ENCODE measurements around the gene MIF4GD. TPM values are rescaled to one million over a fixed set of nuclear protein-coding genes. Genes with fewer than 3 reads are reported as not detected.

Gene MIF4GD
- polyA plus RNA-seq, 1 donor from 2014 or later, result 27.7 TPM

DNA sequence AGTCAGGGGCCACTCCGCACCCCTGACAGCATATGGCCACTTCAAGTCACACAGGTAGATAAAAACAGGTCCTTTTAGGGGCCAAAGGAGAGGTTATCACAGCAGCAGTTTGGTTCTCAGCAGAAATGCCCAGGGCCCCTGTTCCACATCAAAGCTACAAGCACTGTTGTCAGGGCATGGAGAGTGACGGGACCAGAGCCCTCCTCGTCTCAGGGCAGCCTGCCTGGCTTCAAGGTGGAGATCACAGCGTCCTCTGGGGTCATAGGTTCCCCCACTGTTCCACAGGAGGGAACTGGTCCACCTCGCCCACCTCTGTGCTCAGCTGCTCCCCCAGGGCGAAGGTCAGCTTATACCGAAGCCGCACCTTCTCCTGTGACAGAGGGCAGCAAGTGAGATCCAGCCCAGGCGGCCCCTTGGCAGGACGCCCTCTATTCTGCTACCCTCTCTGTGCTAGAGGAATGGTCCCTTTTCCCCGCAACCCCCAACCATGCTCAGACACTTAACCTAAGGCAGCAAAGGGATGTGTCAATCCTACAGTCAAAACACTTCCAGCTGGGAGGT is 32.9 kb downstream of the MIF4GD start:
- no peak overlapping the region for H3K4me3 ChIP-seq (ENCODE audit: low read length)
- no peaks in the 10 kb centered on the region for H3K36me3 ChIP-seq (ENCODE audit: insufficient read depth, low read length)
- H3K27ac ChIP-seq (ENCODE audit: low read length), result no peak overlapping the region
- no peaks in the 10 kb centered on the region for H3F3A ChIP-seq (ENCODE audit: insufficient read depth, low read length, poor library complexity, severe bottlenecking)
- no peaks in the 10 kb centered on the region for H3K9me3 ChIP-seq (ENCODE audit: low read length)
- H4K20me1 ChIP-seq (ENCODE audit: insufficient read depth), result no peaks in the 10 kb centered on the region
- H3K27me3 ChIP-seq (ENCODE audit: insufficient read depth, low read depth, low read length), result no peaks in the 10 kb centered on the region
- no peak overlapping the region for H3K9ac ChIP-seq (ENCODE audit: low read length)
- H3K9me2 ChIP-seq (ENCODE audit: insufficient read depth, low read length), result no peaks in the 10 kb centered on the region
- no peak overlapping the region for H3K4me2 ChIP-seq (ENCODE audit: low read length)
- TF ChIP-seq, protein P1, sequence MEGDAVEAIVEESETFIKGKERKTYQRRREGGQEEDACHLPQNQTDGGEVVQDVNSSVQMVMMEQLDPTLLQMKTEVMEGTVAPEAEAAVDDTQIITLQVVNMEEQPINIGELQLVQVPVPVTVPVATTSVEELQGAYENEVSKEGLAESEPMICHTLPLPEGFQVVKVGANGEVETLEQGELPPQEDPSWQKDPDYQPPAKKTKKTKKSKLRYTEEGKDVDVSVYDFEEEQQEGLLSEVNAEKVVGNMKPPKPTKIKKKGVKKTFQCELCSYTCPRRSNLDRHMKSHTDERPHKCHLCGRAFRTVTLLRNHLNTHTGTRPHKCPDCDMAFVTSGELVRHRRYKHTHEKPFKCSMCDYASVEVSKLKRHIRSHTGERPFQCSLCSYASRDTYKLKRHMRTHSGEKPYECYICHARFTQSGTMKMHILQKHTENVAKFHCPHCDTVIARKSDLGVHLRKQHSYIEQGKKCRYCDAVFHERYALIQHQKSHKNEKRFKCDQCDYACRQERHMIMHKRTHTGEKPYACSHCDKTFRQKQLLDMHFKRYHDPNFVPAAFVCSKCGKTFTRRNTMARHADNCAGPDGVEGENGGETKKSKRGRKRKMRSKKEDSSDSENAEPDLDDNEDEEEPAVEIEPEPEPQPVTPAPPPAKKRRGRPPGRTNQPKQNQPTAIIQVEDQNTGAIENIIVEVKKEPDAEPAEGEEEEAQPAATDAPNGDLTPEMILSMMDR (IDR thresholded peaks at IDR 0.05; ENCODE audit: poor library complexity, severe bottlenecking), result no peak
- TF ChIP-seq MXI1 (conservative IDR thresholded peaks at IDR 0.05; ENCODE audit: poor library complexity, severe bottlenecking), result no peak
- TF ChIP-seq, protein P2, sequence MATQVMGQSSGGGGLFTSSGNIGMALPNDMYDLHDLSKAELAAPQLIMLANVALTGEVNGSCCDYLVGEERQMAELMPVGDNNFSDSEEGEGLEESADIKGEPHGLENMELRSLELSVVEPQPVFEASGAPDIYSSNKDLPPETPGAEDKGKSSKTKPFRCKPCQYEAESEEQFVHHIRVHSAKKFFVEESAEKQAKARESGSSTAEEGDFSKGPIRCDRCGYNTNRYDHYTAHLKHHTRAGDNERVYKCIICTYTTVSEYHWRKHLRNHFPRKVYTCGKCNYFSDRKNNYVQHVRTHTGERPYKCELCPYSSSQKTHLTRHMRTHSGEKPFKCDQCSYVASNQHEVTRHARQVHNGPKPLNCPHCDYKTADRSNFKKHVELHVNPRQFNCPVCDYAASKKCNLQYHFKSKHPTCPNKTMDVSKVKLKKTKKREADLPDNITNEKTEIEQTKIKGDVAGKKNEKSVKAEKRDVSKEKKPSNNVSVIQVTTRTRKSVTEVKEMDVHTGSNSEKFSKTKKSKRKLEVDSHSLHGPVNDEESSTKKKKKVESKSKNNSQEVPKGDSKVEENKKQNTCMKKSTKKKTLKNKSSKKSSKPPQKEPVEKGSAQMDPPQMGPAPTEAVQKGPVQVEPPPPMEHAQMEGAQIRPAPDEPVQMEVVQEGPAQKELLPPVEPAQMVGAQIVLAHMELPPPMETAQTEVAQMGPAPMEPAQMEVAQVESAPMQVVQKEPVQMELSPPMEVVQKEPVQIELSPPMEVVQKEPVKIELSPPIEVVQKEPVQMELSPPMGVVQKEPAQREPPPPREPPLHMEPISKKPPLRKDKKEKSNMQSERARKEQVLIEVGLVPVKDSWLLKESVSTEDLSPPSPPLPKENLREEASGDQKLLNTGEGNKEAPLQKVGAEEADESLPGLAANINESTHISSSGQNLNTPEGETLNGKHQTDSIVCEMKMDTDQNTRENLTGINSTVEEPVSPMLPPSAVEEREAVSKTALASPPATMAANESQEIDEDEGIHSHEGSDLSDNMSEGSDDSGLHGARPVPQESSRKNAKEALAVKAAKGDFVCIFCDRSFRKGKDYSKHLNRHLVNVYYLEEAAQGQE (IDR thresholded peaks at IDR 0.05; ENCODE audit: borderline replicate concordance), result no peak
- TF ChIP-seq POLR2AphosphoS5 (IDR thresholded peaks at IDR 0.05), result no peak
- TF ChIP-seq EP300 (conservative IDR thresholded peaks at IDR 0.05; ENCODE audit: poor library complexity, severe bottlenecking), result no peak
- TF ChIP-seq EZH2 (IDR thresholded peaks at IDR 0.05; ENCODE audit: borderline replicate concordance, insufficient read depth, low read length, poor library complexity, severe bottlenecking), result no peak
- TF ChIP-seq TAF1 (IDR thresholded peaks at IDR 0.05; ENCODE audit: low read depth), result no peak
- no peak for TF ChIP-seq RAD21 (conservative IDR thresholded peaks at IDR 0.05)
- H3K79me2 ChIP-seq (replicated peaks; ENCODE audit: insufficient read depth, low read length), result no peaks in the 10 kb centered on the region
- H2AFZ ChIP-seq (ENCODE audit: low read depth, low read length), result no peak overlapping the region

DNA sequence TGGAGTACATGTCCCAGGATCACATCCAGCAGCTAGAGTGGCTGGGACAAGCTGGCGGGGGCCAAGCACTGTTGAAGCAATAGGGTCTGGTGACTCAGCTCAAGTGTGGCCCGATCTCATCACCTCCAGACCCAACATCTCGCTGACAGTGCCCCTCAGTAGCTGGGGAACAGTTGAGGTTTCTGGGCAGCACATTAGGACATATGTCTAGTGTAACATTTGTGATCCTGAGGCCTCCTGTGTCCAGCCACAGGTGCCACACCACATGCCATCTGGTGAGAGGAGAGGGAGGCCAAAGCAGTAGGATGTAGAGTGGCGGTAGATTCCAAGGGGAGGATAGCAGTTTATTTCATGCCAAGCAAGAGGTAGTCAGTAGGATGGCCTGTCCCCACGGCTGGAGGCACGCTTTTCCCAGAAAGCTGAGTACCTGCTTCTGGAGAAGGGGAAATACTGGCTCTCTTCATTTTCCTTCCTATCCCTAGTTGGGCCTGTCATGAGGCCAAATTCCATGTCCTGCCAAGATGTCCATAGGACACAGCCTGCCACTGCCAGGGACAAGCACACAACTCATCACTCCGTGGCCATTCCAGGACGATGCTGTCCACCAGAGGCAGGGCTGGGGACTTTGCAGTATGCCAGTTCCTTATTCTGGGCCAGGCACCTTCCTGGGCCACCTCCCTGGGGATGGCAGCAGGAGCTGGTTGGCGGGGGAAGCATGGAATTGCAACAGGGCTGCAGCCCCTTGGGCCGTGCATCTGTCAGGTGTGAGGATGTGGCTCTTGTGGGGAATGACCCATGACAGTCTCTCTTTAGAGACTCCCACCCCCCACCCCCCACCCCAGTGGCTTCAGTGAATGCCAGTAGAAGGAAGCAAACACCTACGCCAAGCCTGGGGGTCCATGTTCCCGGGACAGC is 33.7 kb downstream of the MIF4GD start:
- peaks cover 5% of the 10 kb centered on the region for H3K36me3 ChIP-seq (ENCODE audit: insufficient read depth, low read length)
- no peak overlapping the region for H3K9ac ChIP-seq (ENCODE audit: low read length)
- H3K4me2 ChIP-seq (ENCODE audit: low read length), result no peak overlapping the region
- no peaks in the 10 kb centered on the region for H3K9me3 ChIP-seq (ENCODE audit: low read length)
- no peaks in the 10 kb centered on the region for H3K79me2 ChIP-seq (replicated peaks; ENCODE audit: insufficient read depth, low read length)
- no peaks in the 10 kb centered on the region for H4K20me1 ChIP-seq (ENCODE audit: insufficient read depth)
- TF ChIP-seq SMC3 (conservative IDR thresholded peaks at IDR 0.05; ENCODE audit: poor library complexity), result no peak
- TF ChIP-seq, protein P2 (IDR thresholded peaks at IDR 0.05; ENCODE audit: borderline replicate concordance), result no peak
- no peak for TF ChIP-seq POLR2AphosphoS5 (IDR thresholded peaks at IDR 0.05)
- no peak for TF ChIP-seq EP300 (conservative IDR thresholded peaks at IDR 0.05; ENCODE audit: poor library complexity, severe bottlenecking)
- no peak for TF ChIP-seq MXI1 (conservative IDR thresholded peaks at IDR 0.05; ENCODE audit: poor library complexity, severe bottlenecking)
- no peak for TF ChIP-seq RAD21 (conservative IDR thresholded peaks at IDR 0.05)
- TF ChIP-seq TAF1 (IDR thresholded peaks at IDR 0.05; ENCODE audit: low read depth), result no peak
- TF ChIP-seq, protein P1 (IDR thresholded peaks at IDR 0.05; ENCODE audit: poor library complexity, severe bottlenecking), result no peak
- no peak for TF ChIP-seq EZH2 (IDR thresholded peaks at IDR 0.05; ENCODE audit: borderline replicate concordance, insufficient read depth, low read length, poor library complexity, severe bottlenecking)
- H3K27ac ChIP-seq (ENCODE audit: low read length), result no peak overlapping the region
- no peaks in the 10 kb centered on the region for H3F3A ChIP-seq (ENCODE audit: insufficient read depth, low read length, poor library complexity, severe bottlenecking)
- H3K27me3 ChIP-seq (ENCODE audit: insufficient read depth, low read depth, low read length), result no peaks in the 10 kb centered on the region
- H2AFZ ChIP-seq (ENCODE audit: low read depth, low read length), result no peak overlapping the region
- H3K9me2 ChIP-seq (ENCODE audit: insufficient read depth, low read length), result no peaks in the 10 kb centered on the region
- H3K4me3 ChIP-seq (ENCODE audit: low read length), result no peak overlapping the region
